Limb (tissue), 2 donors: ENCODE data around the gene POMC.
A peak's percentile ranks its signal among the peaks of the same experiment; 100 is the strongest.
"Not testable (repeated sequence)": the region's sequence is repeated elsewhere in the genome, so short reads cannot be mapped to it uniquely, and the experiment has no call there.

ENCODE experiments used
- DNase-seq, 2 donors: peaks; one replicate each; pipeline ENCODE4 v3.0.0-alpha.2; 2016; ENCODE audit errors: extremely low spot score in 2 of 2

Gene POMC

DNA sequence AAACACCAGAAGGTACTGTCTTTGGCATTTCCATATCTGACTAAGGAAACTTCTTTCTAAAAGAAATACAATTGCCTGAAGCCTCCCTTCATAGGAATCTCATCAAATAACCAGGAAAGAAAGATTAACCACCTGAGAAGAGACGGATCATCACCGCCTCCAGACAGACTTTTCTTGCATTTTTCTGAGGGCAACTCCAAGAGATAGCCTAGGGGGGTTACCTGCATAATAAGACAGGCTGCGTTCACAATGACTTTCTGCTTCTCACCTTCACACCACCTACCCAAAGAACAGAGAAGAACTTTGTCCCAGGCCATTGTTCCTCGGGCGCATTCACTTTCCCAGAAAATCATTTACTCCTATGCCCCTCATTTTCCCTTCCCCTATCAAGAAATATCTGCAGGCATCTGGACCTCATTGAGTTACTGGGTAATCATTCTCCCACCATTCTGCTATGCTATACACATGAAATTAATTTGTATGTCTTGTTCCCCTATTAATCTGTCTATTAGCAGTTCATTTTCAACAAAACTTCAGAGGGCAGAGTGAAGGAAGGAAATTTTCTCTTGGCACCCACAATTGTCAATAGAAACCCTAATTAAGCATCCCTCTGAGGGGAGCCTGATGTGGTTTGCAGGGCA, 8.3 kb upstream of the POMC start:
- no peak for DNase-seq

DNA sequence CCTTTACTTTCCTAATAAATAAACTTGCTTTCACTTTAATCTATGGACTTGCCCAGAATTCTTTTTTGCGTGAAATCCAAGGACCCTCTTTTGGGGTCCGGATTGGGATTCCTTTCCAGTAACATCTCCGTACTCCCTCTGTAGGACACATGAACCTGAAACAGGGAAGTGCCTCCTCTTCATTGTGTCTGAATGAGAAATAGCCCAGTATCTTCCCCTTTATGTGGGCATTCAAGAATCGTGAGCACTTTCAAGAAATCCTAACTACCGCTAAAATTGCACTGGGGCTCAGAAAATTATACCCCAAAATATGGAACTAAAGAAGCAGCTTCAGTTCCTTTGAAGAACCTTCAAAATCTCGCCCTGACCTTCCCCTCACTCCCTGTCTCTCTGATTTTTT, 7.8 kb upstream of the POMC start:
- no peak for DNase-seq

GRCh38 chr2:25174192-25174861, 5.9 kb upstream of the POMC start:
- DNase-seq, result no peak

DNA sequence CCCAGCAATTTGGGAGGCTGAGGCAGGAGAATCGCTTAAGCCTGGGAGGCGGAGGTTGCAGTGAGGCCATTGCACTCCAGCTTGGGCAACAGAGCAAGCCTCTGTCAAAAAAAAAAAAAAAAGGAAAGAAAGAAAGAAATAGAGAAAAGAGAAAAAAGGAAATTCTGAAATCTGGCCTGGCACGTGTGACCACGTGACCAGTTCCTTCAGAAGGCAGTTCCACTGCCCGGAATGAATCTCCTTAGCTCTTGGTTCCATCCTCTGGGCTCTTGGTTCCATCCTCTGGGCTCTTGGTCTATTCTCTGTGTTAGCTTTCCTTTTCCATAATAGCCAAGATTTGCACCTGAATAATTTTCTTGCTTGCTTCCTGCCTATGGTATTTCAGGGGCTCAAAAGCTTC, 5.3 kb upstream of the POMC start:
- no peak for DNase-seq

- no peak for DNase-seq
Observed at GRCh38 chr2:25170888-25171287, 2.5 kb upstream of the POMC start.

DNA sequence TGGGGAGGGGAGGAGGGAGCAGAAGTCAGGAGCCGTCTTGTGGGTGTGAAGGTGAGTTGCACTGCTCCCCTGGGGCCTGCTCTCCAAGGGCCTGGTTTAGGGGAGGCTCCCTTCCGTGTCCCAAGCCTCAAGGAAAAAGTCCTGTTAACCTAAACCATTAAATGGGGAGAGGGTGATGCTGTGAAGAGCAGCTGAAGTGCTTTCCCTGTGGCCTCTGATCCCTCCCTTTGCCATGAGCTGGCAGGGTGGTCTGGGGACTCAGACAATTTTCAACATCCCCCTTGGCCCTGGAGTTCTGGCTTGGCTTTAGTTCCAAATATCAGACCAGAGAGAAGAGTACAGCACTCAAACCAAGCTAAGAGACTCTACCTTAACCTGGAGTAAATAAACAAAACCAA, 692 bp upstream of the POMC start:
- DNase-seq, result no peak

- DNase-seq, result no peak
Observed at GRCh38 chr2:25165992-25166875, 2.1 kb downstream of the POMC start.

DNA sequence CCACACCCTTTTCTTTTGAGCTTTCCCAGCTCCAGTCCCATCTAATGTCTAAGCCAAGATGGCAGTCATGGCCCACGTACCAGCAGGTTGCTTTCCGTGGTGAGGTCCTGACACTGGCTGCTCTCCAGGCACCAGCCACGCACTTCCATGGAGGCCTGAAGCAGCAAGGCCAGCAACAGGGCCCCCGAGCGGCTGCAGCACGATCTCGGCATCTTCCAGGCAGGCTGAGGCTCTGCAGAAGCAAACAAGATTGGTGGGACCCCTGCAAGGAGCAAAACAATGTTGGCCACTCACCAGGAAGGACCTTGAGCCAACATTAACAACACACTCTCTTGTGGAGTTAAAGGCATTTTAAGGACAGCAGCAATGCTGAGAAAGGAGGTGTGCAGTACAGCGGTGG, 3.8 kb downstream of the POMC start:
- no peak for DNase-seq

- DNase-seq, result not testable (repeated sequence)
Observed at GRCh38 chr2:25162061-25162460, 6.3 kb downstream of the POMC start.

DNA sequence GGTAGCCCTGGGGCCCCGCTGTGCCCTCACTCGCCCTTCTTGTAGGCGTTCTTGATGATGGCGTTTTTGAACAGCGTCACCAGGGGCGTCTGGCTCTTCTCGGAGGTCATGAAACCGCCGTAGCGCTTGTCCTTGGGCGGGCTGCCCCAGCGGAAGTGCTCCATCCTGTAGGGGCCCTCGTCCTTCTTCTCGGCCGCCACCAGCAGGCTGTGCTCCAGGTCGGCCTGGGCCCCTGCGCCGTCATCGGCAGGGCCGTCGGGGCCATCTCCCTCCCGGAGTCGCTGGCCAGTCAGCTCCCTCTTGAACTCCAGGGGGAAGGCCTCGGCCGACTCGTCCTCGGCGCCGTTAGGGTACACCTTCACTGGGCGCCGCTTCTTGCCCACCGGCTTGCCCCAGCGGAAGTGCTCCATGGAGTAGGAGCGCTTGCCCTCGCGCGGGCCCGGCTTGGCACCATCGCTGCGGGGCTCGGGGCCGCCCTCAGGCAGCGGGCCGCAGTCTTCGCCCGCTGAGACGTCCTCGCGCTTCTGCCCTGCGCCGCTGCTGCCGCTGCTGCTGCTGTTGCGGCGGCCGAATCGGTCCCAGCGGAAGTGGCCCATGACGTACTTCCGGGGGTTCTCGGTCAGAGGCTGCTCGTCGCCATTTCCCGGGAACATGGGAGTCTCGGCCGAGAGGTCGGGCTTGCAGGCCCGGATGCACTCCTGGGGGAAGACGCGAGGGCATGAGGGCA, 7.2 kb downstream of the POMC start:
- peak; percentile 67 to 78 for DNase-seq

GRCh38 chr2:25160376-25160775, 8.0 kb downstream of the POMC start:
- DNase-seq, result no peak

- peak in 1 of 2 donors; percentile 13 for DNase-seq
Observed at GRCh38 chr2:25159949-25160348, 8.4 kb downstream of the POMC start.

- no peak for DNase-seq
Observed at GRCh38 chr2:25158096-25158852, 10.1 kb downstream of the POMC start.

GRCh38 chr2:25155401-25155800, 13.0 kb downstream of the POMC start:
- no peak for DNase-seq

DNA sequence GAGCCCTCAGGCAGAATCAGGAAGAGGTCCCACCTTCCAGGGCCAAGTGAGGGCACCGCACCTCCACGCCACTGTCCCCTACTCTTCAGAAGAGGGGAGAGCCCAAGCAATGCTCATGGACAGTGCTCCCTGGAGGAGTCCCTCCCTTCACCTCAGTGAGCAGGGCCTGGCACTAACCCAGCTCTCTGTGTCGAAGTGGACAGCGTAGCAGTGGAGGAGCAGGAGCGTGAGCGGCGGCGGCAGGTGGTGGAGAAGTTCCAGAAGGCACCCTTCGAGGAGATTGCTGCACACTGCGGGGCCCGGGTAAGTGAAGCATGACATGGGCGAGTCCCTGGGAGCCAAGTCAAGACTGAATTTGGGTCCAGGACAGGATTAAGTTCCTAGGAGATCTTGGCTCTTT, 16.7 kb downstream of the POMC start:
- DNase-seq, result peak in 1 of 2 donors; percentile 49

GRCh38 chr2:25150993-25151392, 17.4 kb downstream of the POMC start:
- DNase-seq, result not testable (repeated sequence)

DNA sequence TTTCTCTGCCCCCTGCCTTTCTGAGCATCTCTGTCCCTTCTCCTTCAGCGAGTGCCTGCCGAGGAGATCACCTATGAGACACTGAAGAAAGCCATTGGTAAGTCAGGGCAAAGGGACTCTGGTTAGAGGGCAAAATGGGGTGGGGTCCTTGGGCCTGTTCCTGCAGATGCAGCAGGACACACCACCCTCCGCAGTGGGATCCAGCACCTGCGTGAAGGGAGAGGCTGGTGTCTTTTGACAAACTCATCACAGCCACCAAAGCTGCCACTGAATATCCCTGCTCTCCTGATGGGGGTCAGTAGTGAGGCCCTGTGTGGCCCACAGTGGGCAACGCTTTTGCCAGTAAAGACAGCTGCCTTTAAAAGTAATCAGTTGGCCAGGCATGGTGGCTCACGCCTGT, 18.7 kb downstream of the POMC start:
- DNase-seq, result no peak

DNA sequence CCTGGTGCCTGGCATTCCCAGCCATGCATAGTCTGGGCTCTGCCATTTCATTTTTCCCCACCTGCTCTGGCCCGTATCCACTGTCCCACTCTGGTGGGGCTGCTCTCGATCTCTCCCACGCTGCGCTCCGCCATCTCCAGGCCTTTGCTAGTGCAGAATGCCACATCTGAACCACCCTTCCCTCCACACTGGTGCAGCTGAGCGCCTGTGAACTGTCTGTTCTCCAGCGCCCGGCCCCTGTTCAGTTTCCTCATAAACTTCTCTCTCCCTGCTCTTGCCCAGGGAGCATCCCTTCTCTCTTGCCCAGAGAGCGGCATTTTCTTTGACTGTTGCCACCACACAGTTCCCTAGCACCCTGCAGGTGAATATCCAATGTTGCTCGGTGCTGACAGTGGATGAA, 21.5 kb downstream of the POMC start:
- DNase-seq, result no peak

DNA sequence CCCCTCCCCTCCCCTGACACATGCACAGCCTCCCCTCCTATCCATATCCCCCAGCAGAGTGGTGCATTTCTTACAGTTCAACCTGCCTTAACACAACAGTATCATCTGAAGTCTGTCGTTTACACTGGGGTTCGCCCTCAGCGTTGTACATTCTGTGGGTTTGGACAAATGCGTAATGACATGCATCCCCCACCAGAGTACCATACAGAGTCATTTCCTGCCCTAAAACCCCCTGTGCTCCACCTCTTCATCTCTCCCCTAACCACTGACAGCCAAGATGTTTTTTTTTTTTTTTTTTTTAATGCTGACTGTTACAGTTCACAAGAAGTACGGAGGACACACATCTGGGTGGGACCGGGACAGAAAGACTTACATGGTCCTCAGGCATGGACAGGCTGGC, 22.6 kb downstream of the POMC start:
- DNase-seq, result no peak

DNA sequence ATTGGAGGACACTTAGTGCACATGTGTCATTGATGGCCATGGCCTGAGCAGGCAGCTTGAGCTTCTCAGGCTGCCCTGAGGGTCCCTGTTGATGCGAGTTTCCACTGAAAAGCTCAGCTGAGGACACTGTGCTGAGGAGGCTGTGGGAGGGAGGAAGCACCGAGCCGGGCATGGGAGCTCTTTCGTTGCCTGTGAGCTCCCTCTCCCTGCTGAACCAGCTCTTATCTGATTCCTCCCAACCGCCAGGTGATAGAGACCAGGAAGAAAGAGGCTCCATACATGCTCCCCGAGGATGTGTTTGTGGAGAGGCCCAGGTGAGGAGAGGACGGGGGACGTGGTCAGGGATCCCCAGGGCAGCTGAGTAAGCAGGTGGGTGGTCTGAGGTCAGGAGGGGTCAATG, 27.3 kb downstream of the POMC start:
- no peak for DNase-seq

DNA sequence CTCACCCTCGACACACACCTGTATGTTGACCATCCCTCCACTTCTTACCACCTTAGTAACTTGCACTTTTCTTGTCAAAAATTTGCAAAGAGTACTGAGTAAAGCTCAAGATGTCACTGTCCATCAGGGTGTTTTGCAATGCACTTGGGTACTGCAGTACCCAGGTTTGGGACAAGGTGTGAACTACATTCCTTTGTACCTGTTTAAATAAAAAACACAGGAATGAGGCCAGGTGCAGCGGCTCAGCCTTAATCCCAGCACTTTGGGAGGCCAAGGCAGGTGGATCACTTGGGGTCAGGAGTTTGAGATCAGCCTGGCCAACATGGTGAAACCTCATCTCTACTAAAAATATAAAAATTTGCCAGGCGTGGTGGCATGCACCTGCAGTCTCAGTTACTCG, 27.8 kb downstream of the POMC start:
- DNase-seq, result not testable (repeated sequence)
